Activated gamma-delta T cell (primary cell): ENCODE data around the gene SLC6A1.
"Not testable (repeated sequence)": the region's sequence is repeated elsewhere in the genome, so short reads cannot be mapped to it uniquely, and the experiment has no call there.

Experiments
- DNase-seq: peaks from one replicate; lab custom pipeline; 2025; lab: John Stamatoyannopoulos, UW

The SLC6A1 gene

GRCh38 chr3:11059799-11060115 is 67.2 kb downstream of the SLC6A1 start:
- DNase-seq: no peak

GRCh38 chr3:11060500-11061251 is 68.1 kb downstream of the SLC6A1 start:
- no peak for DNase-seq

- DNase-seq: not testable (repeated sequence)
Observed at GRCh38 chr3:11061268-11061871, 68.8 kb downstream of the SLC6A1 start.

- DNase-seq: no peak
Observed at GRCh38 chr3:11062704-11063103, 70.2 kb downstream of the SLC6A1 start.

GRCh38 chr3:11071096-11071755 is 78.7 kb downstream of the SLC6A1 start:
- no peak for DNase-seq

- DNase-seq: no peak
Observed at GRCh38 chr3:11072631-11073030, 80.1 kb downstream of the SLC6A1 start.

GRCh38 chr3:11074011-11074410 is 81.5 kb downstream of the SLC6A1 start:
- DNase-seq: no peak

GRCh38 chr3:11074451-11074850 is 81.9 kb downstream of the SLC6A1 start:
- no peak for DNase-seq

GRCh38 chr3:11075122-11075521 is 82.6 kb downstream of the SLC6A1 start:
- not testable (repeated sequence) for DNase-seq

- DNase-seq: no peak
Observed at GRCh38 chr3:11076711-11077110, 84.2 kb downstream of the SLC6A1 start.

- no peak for DNase-seq
Observed at GRCh38 chr3:11077466-11077865, 84.9 kb downstream of the SLC6A1 start.

GRCh38 chr3:11078826-11079515 is 86.4 kb downstream of the SLC6A1 start:
- no peak for DNase-seq

- DNase-seq: no peak
Observed at GRCh38 chr3:11080492-11080891, 87.9 kb downstream of the SLC6A1 start.

- DNase-seq: no peak
Observed at GRCh38 chr3:11084098-11084497, 91.5 kb downstream of the SLC6A1 start.

GRCh38 chr3:11084677-11085076 is 92.1 kb downstream of the SLC6A1 start:
- no peak for DNase-seq

- DNase-seq: no peak
Observed at GRCh38 chr3:11085093-11085840, 92.7 kb downstream of the SLC6A1 start.

- DNase-seq: no peak
Observed at GRCh38 chr3:11086856-11087255, 94.3 kb downstream of the SLC6A1 start.

- DNase-seq: no peak
Observed at GRCh38 chr3:11088066-11088465, 95.5 kb downstream of the SLC6A1 start.

GRCh38 chr3:11088831-11089230 is 96.3 kb downstream of the SLC6A1 start:
- no peak for DNase-seq
